Midbrain (tissue), 1 donor: ENCODE data around the gene VSTM2B.
A peak's percentile ranks its signal among the peaks of the same experiment; 100 is the strongest.

Source experiments
- DNase-seq: peaks from one replicate; lab custom pipeline; 2025; lab: John Stamatoyannopoulos, UW

Gene VSTM2B

DNA sequence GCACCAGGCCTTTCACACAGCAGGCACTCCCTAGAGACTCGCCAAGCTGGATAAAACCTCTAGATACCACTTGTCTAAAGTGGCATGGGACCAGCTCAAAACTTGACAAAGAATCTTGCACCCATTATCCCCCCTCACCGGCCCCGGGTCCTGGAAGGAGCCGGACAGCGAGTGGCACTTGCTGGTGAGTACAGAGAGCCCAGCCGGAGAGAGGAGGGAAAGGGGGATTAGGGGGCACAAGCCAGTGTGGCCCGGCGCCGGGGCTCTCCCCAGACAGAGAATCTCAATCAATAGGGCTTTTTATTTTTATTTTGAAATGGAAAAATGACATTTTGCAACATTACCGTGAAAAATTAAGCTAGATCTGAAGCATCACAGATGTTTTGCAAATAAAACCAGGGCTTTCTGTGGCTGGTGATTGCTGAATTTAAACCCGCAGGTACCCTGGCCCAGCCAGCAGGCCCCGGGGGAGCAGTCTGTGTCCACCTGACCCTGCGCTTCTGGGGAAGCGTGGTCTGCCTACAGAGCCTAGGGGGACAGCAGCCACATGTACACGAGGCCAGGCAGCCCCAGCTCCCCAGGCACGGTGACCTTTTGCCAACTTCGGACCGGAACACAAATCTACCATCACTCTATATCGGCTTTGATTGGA lies 10.0 kb upstream of the VSTM2B start:
- no peak for DNase-seq

- no peak for DNase-seq
These were observed 9.5 kb upstream of the VSTM2B start for GRCh38 chr19:29516358-29516725.

GRCh38 chr19:29516821-29517395 lies 8.9 kb upstream of the VSTM2B start:
- no peak for DNase-seq

DNA sequence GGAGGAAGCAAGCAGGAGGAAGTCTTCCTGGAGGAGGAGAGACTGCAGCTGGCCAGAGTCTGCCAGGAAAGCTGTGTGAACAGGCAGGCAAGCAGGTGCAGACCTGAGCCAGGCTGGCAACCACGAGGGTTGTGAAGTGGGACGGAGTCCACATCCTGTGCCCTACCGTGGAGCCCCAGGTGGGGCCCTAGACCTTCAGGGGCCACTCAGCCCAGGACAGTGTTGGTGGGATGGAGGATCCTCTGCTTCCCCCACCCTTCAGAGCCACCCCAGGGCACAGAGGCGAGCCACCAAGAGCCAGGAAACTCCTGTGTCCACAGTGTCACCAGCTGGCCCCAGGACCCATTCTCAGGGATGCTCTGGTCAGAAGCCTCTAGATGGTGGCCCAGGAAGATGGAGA lies 8.4 kb upstream of the VSTM2B start:
- no peak for DNase-seq

DNA sequence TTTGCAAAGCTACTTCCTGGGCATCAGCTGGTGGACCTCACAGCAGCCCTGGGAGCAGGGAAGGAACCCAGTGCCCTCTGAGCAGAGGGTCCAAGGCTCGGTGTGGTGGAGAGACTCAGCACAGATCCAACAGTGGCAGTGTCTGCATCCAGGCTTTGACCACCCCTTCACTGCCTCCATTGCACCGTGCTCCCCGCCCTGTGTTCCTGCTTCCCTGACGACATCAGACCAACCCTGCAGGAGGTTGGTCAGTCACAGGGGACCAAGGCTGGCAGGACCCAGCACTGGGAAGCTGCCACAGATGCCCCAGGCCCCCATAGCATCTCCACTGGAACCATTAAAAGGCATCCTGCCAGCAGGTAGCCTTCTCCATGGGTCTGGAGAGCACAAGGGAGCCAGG lies 7.8 kb upstream of the VSTM2B start:
- DNase-seq, result no peak

DNA sequence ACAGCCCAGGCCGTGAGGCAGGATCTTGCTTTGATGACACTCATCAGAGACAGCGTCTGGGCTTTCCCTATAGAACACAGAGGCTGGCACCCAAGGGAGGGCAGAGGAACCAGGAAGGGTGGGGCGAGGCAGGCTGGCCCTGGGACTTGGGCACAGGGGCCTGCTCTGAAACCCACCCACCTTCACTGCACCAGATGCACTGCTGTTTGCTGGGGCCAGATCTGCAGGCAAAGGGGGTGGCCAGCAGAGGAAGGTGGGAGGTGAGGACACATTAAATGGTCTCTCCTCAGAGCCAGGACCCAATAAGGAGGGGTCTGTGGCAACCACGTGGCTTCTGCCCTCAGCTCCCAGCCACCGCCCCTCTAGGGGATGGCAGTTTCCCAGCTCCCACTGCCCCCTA lies 6.6 kb upstream of the VSTM2B start:
- no peak for DNase-seq

- DNase-seq, result no peak
These were observed 5.9 kb upstream of the VSTM2B start for GRCh38 chr19:29519931-29520330.

GRCh38 chr19:29520390-29520789 lies 5.4 kb upstream of the VSTM2B start:
- no peak for DNase-seq

- DNase-seq, result no peak
These were observed 4.3 kb upstream of the VSTM2B start for GRCh38 chr19:29521291-29522075.

DNA sequence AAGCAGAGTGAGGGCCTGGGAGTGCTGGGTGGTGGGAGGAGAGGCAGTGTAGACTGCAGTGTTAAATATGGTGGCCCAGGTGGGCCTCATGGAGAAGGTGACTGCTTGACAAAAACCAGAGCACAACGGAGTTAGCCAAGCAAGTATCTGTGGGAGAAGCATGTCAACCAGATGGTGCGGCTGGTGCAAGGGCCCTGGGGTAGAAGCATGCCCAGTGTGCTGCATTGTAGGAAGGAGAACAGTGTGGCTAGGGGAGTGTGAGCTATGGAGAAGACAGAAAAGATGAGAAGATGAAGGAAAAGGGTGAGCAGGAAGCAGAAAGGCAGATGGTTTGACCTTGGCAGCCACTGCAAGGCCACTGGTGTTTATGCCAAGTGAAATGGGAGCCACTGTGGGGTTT lies 2.2 kb upstream of the VSTM2B start:
- no peak for DNase-seq

DNA sequence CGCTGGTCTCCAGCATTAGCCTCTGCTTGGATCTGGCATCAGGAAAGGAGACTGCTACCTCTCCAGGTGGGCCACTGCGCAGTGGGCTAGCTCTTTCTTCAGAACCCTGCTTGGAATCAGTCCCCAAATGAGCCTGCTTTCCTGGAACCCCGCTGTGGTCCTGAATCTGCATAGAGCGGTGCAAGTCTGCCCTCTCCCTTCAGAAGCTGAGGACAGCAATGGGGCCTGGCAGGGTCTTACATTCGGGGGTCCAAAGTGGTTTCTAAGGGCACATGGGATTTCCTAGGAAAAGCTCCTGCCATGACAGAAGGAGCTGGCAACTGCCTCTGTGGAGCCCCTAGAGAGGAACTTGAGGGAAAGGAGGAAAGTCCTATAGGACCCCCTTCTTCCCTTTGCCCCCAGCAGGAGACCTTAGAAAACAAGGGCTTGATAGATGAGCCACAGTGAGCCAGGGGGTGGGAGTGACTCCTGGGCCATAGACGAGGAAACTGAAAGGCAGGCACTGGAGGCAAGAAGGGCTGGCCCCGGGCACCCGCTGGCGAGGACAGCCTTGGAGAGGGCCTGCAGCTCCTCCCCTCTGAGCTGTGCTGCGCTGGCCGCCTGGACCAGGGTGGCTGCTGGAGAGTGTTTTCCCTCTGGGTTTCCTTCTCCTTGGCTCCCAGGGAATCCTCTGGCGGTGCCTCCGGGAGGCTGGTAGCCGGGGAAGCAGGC lies 1.4 kb upstream of the VSTM2B start:
- peak; percentile 44 for DNase-seq

GRCh38 chr19:29524912-29525831 lies 622 bp upstream of the VSTM2B start:
- no peak for DNase-seq

DNA sequence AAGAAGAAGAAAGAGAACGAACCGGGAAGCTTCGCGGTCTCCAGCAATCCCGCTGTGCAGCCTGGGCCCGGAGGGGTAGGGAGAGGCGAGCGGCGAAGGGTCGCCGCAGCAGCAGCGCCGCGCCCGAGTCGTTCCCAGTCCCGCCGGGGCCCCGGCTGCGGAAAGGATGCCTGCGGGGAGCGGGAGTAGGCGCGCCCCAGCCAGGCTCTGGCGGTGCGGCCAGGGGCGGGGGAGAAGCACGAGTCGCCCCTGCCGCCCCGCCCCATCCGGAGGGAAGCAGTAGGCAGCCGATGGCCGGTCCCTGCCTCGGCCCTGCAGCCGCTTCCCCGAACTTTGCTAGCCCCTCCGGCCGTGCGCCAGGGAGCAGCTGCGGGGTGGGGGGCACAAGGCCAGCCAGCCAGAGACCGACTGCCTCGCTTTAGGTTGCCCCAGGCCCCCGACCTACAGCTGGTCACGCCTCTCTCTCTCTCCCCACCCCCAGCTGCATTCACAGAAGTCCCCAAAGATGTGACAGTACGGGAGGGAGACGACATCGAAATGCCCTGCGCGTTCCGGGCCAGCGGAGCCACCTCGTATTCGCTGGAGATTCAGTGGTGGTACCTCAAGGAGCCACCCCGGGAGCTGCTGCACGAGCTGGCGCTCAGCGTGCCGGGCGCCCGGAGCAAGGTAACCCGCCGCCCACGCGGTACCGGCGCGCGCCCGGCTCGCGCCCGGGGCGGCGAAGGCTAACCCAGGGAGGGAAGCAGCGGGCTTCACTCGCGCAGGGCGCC lies 1.1 kb downstream of the VSTM2B start:
- DNase-seq, result no peak

DNA sequence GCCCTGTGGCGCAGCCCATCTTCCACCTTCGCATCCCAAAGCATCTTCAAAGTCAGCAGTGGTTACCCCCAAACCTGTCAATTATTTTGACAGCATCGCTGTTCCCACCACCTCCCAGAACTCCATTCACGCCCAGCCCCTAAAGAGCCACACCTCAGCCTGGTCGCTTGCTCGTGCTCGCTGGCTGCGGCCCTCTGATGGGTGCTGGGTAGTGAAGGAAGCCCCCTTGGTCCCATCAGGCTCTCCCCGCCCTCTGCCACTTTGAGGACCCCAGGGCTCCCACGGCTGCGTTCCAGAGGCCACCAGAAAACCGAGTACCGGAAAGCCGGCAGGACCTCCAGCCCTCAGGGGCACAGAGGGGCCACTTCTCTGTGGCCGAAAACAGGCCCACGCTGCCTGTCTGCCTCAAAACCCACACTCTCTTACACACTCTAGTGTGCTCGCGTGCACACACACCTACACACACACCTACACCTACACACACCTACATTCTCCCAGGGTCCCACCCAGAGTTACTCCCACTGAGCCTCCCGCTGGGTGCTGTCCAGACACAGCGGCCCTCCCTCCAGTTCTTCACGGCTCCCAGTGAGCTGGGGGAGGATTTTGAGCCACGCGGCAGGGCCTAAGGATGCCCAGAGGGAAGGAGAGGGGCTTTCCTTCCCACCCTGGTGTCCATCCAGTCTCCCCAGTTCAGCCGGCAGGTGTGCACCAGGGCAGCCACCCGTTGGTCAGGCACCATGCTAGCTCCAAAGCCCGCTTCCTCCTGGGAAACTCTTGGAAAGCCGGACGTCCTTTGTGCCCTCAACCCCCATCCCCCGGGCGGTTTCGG lies 1.9 kb downstream of the VSTM2B start:
- DNase-seq, result peak; percentile 14

- peak; percentile 80 for DNase-seq
These were observed 2.7 kb downstream of the VSTM2B start for GRCh38 chr19:29528350-29528945.

DNA sequence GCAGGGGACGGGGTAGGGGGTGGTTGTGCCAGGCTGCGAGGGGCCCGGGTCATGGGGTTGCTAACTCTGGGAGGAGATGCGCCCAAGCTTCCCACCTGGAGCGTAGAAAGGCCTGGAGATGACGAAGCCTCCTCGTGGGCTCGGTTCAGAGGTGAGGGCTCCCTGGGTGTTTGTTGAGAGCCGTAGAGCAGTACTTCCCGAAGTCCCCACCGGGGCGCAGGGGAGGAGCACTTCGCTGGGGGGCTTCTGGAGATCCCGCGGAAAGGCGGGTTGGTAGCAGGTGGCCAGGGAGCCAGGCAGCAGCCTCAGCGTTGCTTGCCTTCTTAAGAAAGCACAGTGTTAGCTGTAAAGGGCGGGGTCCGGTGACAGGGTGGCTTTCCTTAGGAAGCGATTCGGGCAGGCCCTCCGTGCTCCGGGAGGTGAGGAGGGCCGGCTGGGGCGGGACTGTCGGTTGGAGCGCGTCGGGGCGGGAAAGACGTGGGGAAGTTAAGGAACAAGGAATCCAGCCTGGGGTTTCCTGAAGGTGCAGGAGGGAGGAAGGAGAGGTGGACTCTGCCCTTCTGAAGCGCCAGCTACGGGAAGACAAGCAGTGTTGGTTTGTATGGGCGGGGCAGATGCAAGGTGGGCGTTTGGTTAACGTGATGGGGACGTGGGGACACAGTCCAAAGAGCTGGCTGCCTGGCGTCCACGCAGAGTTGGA lies 3.3 kb downstream of the VSTM2B start:
- DNase-seq, result no peak

- DNase-seq, result no peak
These were observed 4.1 kb downstream of the VSTM2B start for GRCh38 chr19:29529646-29530539.
